NCI-H446 treated with DMSO at 0.1 percent for 48 hours (cell line): ENCODE data around the gene SLC2A13.

Experiments
- DNase-seq: peaks from one replicate; lab custom pipeline; 2025; lab: John Stamatoyannopoulos, UW

SLC2A13 gene

DNA sequence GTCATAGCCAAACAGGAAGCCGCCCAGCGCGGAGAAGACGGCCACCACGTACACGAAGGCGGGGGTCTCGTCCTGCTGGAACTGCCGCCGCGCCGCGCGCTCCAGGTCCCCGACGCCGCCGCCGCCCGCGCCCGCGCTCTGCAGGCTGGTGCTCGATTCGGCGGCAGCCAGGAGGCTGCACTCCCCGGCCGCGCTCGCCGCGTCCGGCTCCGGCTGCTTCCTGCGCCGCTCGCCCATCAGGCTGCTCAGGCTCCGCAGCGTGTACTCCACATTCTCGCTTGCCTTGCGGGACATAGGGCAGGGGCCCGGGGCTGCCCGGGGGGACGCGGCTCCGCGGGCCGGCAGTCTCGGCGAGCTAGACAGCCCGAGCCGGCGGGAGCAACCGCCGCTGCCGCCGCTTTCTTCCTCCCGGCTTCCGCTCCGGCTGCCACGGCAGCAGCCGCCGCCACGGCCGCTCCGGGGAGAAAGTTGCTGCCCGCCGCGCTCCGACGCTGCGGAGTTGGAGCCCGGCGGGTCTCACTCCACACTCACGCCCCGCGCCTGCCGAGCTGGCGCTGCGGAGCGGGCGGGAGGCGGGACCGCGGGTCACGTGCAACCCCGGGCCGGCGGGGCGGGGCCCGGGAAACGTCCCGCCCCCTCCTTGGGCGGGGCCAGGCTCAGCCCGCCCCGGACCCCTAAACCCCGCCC, at the start of gene SLC2A13:
SLC2A13 (minus strand) TSS at position 567 of the 687 bp plus-strand sequence; CDS start at position 294, 273 bp downstream.
- peak; percentile 32 for DNase-seq

DNA sequence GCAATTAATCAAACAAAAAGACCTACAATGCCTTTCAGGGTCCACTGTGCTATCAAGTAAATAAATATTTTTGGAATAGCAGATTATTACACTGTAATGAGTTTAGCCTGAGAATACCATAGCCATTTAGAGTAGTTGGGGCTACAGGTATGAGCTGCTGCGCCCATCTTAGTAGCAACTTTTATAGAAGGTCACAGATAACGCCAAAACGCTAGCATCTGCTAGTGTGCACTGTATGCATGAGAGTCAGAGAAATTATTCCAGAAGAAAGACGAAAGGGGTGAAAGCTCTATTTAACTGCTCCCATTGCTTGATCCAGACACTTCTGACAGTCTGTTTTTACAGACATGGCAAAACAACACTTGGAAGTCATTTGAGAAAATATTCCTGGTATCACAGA, 48.5 kb upstream of the SLC2A13 start:
- no peak for DNase-seq

DNA sequence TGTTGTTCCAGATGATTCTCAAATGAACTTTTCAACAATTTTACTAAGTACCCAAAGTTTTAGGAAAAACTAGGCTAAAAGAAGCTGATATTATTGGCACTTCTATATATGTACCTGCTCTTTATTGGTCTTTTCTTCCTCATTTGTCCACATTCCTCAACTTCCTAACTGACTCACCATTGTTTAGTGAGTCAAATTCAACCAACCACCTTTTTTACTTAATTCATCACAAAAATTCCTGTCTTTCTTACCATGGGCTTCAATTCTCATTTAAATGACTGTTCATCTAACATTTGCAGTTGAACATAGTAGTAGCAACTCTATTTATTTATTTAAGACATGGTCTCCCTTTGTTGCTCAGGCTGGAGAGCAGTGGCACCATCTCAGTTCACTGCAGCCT, 47.6 kb upstream of the SLC2A13 start:
- no peak for DNase-seq

DNA sequence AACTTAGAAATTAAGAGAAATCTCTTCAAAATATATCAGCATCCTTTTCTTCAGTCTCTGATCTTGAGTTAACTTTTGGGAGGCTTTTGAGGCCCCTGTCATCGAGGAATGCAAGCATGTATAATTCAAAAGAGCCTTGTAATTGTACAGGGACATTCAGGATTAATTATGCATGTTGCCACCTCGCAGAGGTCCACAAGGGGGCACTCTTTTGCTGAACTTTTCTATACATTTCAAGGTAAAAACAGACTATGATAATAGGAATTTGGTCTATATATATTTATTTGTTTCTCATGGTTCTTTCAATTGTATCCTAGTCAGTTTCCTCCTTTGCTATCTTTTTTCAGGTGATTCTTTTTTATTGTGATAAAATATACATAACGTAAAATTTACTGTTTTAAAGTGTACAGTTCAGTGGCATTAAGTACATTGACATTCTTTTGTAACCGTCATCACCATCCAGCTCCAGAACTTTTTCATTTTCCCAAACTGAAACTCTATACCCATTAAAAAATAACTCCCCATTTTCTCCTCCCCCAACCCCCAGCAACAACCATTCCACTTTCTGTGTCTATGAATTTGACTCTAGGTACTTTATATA, 47.0 kb upstream of the SLC2A13 start:
- peak; percentile 46 for DNase-seq

DNA sequence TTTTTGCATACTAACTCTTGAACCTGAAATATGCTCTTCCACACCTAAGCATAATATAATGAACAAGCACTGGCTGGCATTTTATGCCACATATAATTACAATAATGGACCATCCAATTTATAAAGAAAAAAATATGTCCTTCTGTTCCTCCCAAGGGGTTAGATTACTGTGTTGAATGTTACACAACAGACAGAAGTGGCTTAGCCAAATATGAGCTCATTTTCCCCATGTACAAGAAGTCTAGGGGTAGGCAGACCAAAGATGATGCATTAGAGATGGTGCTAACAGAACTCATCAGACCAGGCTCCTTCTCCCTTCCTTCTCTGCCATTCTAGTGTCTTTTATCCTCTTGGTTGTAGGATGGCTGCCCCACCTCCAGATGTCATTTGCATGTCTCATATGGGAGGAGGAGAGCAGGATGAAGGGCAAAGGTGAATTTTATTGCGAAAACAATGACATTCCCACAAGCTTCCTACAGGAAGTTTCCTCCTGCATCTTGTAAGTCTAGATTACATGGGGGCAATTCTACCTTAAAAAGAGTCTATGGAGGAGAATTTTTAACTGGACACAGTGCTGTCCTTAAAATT, 43.9 kb upstream of the SLC2A13 start:
- DNase-seq: no peak

DNA sequence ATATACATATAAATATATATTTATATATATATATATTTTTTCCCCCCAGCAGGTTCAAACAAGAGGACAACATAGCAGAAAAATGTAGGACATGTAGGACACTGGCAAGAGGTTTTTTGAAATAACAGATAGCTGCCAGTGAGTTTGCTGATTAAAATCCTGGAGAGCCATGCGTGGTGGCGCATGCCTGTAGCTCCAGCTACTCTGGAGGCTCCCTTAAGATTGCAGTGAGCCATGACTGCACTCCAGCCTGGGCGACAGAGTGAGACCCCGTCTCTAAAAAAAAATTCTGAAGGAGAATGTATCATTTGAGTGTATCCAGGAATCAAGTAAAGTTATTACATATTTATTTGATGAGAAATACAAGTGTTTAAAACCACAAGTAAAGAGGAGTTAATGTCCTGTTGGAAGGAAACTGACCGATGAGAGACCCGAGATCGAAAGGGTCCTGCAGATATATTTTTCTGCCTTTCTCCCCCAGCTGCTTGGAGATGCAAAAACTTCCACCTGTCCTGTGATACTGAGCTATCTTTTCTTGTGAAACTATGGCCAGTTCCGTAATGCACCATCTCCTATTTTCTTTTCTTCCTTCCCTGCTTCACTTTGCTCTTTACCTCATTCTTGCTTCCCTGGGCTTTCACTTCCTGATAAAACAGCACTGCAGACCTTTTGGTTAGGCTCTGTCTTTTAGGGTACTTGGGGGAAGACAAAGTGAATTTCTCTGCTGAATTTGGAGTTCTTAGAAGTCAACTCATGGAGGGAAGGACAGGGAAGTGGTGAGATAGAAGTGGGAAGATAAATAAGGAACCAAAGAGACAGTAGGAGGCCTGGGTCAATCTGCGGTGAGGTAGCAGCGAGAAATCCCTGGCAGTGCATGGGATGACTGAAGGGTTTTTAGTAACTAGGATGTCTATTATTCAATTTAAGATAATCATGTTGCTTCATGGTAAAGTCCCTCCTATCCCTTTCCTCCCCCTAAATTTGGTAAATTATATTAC, 41.2 kb upstream of the SLC2A13 start:
- no peak for DNase-seq

DNA sequence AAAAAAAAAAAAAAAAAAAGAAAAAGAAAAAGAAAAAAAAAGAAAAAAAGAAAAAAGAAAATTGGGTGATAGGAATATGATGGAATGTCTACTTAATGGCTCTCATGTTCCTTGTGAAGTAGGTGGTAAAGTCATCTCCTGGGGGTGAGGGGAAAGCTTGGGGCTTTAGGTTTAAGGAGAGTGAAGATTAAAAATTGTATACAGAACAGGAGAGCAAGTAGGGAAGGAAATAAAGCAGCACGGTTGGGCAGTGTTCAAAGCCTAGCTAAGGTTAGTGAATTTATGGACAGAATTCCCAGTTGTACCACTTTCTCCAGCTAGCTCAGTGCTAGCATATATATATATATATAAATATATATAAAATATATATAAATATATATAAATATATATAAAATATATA, 40.0 kb upstream of the SLC2A13 start:
- no peak for DNase-seq

DNA sequence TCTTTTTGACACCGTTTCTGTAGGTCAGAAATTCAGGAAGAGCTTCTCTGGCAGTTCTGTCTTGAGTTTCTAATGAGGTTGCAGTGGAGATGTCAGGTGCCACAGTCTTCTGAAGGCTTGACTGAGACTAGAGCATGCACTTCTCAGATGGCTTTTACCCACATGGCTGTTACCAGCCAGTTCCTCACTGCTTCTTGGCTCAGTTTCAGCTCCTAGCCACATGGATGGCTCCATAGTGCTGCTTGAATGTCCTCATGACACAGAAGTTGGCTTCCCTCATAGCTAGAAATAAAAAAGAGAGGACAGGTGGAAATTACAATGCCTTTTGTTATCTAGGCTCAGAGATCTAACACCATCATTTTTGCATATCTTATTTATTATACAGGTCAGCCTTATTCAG, 38.1 kb upstream of the SLC2A13 start:
- DNase-seq: peak; percentile 22

DNA sequence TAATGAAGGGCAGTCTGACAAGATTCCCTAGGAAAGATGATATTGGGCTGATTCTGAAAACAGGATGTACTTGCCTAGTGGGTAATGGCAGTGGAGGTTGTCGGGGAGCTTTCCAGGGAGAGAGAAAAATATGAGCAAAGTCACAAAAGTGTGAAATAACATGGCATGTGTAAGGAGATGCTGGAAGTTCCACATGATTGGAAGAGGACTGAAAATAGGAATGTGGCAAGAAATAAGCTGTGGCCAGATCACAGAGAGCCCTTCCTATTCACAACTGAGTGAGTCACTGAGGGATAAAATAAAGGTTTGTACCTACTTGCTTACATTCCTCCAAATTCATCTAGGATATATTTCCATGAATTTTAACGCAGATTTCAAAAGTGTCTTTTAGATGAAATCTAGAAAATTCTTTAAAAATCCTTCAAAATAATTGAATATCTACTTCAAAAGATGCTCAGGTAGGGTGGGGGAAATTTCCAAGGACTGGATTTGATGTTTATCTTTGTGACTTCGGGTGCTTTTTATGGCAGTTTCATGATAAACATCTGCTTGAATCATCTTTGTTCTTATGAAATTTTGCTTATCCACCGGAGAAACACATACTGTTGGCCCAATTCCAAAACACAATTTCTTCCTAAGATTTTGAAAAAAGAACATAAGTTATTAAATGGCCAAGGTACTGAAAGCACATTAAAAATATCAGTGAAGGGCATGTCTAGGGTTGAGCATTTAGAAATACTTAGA, 36.3 kb upstream of the SLC2A13 start:
- no peak for DNase-seq

DNA sequence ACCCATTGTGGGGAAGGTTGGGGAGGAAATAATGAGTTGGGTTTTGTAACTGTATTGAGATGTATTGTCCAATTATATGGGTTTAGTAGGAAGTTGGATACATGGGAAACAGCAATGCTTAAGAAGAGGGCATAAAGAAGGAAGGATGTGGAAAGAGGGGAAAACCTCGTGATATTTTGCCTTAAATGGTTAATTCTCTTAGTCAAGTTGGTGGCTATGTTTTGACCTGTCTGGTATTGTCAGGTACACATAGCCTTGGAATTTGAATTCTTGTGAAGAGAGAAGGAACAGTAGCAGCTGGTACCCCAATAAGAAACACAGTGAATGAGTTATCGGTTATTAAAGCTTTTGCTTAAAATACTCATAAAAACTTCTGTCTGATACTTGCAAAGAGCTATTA, 32.6 kb upstream of the SLC2A13 start:
- no peak for DNase-seq

DNA sequence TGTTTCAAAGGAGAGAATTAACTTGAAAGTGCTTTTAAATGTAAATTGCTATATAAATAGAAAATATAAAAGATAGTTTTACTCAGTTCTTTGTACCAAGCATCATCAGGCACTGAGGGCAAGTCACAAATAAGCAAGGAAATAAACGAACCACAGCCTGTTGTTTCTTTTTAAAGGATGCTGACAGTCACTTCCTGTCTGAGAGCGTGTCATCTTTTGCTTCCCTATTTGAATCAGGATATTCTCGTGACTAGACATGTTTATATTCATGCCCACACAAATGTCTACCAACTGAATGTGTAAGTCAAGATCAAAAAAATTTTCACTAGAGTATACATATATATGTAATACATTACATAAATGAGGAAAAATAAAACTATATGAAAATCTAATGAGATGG, 31.4 kb upstream of the SLC2A13 start:
- DNase-seq: no peak

DNA sequence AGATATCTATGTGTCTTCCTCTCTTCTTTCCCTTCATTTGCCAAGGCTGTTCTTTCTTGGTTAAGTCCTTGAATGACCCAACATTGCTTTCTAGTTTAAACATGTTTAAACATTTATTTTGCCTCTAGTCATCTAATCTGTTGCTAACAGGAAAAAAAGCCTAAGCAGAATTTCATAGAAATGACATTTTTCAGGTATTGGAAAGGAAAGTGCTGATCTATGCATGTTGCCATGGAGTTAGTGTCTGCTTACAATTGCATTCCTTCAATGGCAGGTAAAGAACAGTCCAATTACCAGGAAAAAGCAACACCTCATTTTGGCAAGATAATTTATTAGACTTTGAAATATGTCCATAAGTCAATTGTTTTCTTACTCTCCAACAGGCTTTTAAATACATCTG, 21.5 kb upstream of the SLC2A13 start:
- DNase-seq: no peak

DNA sequence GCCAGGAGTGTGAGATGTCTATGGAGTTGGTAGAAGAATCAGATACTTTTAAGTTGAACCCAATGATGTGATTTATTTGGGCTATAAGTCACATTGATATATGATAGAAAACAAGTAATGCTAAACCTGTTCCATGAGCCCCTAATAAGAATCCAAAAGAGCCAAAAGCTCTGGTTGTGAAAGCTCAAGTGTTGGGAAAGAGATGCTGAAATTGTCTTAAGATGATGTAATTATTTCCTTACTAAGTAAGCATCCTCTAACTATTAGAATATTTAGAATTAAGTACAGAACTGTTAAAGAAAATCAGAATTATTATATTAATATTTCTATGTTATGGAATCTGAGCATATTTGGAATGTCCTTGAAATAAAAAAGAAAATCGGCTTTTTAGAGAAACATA, 17.6 kb upstream of the SLC2A13 start:
- DNase-seq: no peak

DNA sequence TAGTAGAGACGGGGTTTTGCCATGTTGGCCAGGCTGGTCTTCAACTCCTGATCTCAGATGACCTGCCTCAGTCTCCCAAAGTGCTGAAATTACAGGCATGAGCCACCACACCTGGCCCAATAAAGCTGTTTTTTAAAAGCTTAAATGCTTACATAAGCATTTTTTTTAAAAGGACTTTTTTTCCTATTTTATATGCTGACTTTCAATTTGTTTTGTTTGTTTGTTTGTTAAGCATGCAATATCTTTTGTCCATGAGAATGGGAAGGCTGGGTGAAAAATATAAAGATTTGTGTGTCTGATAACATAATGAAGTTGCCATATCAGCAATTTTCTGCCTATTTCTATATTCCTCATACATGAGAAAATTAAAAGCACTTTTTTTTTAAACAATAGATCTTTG, 17.0 kb upstream of the SLC2A13 start:
- DNase-seq: no peak

DNA sequence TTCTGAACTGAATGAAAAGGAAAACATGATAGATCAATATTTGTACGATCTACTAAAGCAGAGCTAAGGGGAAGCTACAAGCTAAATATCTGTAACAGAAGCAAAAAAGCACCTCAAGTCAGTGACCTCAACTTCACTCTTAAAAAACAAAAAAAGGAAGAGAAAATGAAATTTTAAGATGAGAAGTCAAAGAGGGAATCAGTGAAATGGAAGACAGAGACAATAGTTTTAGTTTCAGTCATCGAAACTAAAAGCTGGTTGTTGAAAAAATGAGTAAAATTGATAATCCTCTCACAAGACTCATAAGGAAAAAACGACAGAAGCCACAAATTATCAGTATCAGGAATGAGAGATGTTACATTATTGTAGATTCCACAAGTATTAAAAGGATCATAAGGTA, 11.9 kb upstream of the SLC2A13 start:
- no peak for DNase-seq

DNA sequence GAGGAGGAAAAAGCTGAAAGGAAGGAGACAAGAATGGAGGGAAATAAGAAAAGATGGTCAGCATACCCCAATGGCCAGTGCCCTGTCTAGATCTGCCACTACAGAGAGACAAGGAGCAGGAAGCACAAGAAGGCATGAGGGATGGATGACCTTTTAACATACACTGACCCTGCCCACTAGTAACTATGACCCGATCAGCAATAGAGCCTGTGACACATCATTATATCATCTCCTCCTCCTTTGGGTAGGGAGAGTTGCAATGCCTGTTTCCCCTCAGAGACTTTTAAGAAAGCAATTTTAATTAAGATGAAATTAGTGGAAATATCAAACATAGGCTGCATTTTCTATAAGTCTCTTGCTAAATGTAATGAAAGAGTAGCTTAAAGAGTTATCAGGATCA, 4.7 kb upstream of the SLC2A13 start:
- DNase-seq: no peak

DNA sequence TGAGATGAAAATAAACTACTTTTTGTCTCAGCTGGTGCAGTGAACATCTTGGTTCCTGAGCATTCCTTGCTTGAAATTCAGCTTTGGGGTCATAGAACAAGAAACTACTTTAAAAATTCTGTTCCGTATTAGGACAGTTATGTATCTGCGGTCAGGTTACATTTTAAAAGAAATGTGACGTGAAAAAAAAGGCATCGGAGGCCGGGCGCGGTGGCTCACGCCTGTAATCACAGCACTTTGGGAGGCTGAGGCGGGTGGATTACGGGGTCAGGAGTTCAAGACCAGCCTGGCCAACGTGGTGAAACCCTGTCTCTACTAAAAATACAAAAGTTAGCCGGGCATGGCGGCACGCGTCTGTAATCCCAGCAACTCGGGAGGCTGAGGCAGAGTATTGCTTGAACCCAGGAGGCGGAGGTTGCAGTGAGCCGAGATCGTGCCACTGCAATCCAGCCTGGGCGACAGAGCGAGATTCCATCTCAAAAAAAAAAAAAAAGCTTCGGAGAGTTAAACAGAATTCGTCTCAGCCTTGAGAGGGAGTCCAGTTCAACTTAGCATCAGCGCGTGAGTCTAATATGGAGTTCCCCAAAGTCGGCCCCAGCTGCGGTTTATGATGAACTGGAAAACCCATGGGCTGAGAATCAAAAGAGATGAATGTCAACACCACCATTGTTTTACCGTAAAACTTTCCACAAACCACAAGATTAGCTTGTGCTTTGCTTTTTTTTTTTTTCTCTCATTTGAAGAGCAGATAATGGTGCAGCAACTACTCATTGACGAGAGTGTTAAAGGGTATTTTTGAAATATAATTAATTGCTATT, 2.1 kb upstream of the SLC2A13 start:
- no peak for DNase-seq

DNA sequence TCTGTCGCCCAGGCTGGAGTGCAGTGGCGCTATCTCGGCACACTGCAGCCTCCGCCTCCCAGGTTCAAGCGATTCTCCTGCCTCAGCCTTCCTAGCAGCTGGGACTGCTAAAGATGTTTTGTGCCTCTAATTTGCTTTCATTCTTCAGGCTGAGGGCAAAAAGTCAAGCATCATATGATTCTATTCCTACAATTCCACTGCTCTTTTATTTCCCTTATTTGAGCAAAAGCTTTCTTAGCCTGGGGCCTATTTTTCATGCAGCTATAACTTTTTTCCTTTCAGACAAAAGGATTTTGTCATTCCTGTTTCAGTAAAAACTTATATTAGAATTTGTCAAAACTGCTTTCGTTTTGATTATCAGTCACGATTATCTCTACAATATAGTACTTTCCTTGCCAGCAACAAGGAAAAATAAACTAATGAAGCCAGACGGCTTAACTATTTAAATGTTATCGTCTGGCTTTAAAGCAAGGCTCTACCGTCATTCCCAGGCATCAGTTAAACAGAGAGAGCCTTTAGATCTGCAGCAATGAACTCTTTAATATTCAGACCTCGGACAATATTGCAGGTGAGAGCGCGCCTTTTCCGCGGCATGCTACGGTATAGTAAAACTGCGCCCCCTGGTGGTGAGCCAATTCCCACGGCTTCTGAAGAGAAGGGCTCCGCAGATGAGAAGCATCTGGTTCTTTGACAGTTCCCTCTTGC, 1.4 kb upstream of the SLC2A13 start:
- DNase-seq: peak; percentile 60

DNA sequence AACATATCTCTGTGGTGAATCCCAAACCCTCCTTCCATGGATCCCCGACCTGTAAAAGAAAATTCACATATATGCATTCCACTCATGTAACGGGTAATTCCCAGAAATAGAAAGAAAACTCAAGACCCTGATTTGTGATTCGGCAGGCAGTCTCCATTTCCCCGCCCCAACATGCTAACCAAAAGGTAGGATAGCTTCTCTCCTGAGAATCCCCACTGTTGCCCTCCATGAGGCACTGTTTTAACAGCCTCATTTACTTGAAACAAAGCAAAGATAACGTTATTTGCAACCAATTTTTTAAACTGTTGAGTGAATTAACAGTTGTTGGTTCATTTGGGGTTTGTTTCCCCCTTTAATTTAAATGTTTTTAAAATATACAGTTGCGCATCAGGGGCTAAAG, 774 bp upstream of the SLC2A13 start:
- no peak for DNase-seq

DNA sequence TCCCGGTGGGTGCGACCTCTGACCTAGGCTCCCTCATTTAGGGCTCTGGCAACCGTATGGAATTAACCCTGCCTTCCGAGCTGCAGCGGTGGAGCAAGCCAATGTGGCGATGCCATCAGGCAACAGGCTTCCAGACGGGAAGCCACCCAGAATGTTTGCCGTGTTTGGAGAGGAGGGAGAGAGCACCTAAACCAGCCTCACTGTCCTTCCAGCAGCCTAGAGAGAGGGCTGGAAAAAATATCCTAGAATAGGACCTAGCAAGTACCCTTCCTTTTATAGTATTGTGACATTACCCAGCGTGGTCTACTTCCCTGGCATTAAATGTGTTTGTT, 287 bp upstream of the SLC2A13 start:
- DNase-seq: no peak

DNA sequence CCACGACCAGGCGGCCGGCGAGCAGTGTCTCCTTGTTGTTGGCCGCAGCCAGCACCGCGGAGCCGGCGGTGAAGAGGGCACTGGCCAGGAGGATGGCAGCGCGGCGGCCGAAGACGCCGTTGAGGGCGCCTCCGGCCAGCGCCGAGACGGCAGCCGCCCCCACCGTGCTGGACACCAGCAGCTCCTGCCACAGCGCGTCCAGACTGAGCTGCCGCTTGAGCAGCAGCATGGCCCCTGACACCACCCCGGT, 691 bp downstream of the SLC2A13 start:
- DNase-seq: no peak
